Measurements from ENCODE around the gene PPP2R2C.

- TF ChIP-seq, protein P1, sequence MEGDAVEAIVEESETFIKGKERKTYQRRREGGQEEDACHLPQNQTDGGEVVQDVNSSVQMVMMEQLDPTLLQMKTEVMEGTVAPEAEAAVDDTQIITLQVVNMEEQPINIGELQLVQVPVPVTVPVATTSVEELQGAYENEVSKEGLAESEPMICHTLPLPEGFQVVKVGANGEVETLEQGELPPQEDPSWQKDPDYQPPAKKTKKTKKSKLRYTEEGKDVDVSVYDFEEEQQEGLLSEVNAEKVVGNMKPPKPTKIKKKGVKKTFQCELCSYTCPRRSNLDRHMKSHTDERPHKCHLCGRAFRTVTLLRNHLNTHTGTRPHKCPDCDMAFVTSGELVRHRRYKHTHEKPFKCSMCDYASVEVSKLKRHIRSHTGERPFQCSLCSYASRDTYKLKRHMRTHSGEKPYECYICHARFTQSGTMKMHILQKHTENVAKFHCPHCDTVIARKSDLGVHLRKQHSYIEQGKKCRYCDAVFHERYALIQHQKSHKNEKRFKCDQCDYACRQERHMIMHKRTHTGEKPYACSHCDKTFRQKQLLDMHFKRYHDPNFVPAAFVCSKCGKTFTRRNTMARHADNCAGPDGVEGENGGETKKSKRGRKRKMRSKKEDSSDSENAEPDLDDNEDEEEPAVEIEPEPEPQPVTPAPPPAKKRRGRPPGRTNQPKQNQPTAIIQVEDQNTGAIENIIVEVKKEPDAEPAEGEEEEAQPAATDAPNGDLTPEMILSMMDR (IDR thresholded peaks at IDR 0.05), result no peak
- TF ChIP-seq POLR2AphosphoS5 (IDR thresholded peaks at IDR 0.05; ENCODE audit: low read depth, low read length) (no peak), NRF1 (IDR thresholded peaks at IDR 0.05; ENCODE audit: low read depth, low read length) (no peak), MAX (IDR thresholded peaks at IDR 0.05; ENCODE audit: low read depth) (no peak), YY1 (IDR thresholded peaks at IDR 0.05; ENCODE audit: low read depth) (no peak), REST (IDR thresholded peaks at IDR 0.05; ENCODE audit: low read depth, low read length) (no peak), SIN3A (IDR thresholded peaks at IDR 0.05; ENCODE audit: borderline replicate concordance, low read depth, low read length) (no peak), TAF1 (IDR thresholded peaks at IDR 0.05; ENCODE audit: borderline replicate concordance, low read depth, low read length) (no peak), EP300 (IDR thresholded peaks at IDR 0.05; ENCODE audit: borderline replicate concordance in 1 of 2, low read depth in 1 of 2, low read length in 1 of 2) (no peak), RFX5 (IDR thresholded peaks at IDR 0.05; ENCODE audit: low read length) (no peak)
Measured at GRCh38 chr4:6293661-6294060, 178.8 kb downstream of the PPP2R2C start.

Data from SK-N-SH (cell line).